HG03066 (cell line): ENCODE results near the gene RRP8.

Experiments used
- ATAC-seq: cut with Tn5 transposase; IDR thresholded peaks from one replicate; pipeline ENCODE4 v1.9.1; 2021; ENCODE audit warnings: low read depth; ENCODE audit not compliant: unreplicated experiment

The RRP8 gene

GRCh38 chr11:6572215-6572614 is 31.2 kb downstream of the RRP8 start:
- ATAC-seq = no peak

DNA sequence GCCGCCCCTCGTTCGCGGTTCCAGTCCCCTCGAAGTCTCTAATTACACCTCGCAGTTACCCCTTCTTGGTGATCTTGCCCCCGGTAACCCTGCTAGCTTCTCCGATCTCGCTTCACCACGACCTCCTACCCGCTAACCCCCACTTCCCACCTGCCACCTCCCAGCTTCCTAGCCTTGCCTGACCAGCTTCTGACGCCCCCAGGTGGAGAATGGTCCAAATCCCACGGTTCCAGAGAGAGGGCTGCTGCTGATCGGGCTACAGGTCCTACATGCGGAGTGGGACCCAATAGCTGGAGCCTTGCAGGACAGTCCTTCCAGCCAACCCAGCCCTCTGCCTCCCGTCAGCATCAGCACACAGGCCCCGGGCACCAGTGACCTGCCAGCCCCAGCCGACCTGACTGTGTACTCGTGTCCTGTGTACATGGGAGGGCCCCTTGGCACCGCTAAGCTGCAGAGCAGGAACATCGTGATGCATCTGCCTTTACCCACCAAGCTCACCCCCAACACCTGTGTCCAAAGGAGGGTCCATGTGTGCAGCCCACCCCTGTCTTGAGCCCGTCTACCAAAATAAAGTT is 31.9 kb downstream of the RRP8 start:
- ATAC-seq = no peak

DNA sequence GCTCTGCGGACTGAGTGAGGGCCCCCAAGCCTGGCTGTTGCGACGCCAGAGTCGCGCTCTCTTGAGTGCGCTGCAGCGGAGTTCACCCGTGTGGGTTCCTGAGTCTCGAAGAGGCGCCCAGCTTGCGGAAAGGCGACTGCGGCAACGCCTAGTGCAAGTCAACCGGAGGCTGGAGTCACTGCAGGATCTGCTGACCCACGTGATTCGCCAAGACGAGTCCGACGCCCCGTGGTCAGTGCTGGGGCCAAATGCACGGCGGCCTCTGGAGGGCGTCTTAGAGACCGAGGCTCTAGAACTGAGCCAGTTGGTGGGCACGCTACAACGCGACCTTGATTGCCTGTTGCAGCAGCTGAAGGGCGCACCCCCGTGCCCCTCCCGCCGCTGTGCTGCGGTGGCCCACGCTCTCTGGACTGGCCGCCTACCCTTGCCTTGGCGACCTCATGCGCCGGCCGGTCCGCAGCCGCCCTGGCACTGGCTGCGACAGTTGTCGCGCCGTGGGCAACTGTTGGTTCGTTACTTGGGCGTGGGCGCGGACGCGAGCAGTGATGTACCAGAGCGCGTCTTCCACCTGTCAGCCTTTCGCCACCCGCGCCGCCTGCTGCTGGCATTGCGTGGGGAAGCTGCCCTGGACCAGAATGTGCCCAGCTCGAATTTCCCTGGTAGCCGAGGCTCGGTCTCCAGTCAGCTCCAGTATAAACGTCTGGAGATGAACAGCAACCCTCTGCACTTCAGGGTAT is 32.6 kb downstream of the RRP8 start:
- ATAC-seq = no peak

- ATAC-seq = no peak
Observed at GRCh38 chr11:6569706-6570105, 33.7 kb downstream of the RRP8 start.

GRCh38 chr11:6568191-6568918 is 35.1 kb downstream of the RRP8 start:
- ATAC-seq = no peak

GRCh38 chr11:6567371-6567745 is 36.1 kb downstream of the RRP8 start:
- no peak for ATAC-seq

DNA sequence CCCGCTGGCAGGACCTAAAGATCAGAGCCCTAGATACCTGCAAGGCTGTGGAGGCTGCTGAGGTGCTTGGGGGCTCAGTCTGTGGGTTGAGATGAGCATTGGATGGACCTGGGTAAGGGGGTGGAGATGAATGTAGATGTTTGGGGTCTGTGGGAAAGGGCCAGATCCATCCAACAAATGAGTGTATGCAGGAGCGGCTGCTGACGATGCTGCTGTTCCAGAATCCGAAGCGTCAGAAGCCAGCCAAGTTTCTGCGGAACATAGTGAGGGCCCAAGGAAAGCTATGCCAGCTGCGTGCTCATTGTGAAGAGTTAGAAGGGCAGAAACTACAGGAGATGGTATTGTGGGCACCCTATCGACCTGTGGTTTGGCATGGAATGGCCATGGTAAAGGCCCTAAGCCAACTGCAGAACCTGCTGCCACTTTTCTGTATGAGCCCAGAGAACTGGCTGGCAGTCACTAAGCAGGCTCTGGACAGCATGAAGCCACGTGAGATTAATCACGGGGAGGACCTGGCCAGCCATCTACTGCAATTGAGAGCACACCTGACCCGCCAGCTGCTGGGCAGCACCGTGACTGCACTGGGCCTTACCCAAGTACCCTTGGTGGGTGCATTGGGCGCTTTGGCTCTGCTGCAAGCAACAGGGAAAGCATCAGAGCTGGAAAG is 36.6 kb downstream of the RRP8 start:
- no peak for ATAC-seq

DNA sequence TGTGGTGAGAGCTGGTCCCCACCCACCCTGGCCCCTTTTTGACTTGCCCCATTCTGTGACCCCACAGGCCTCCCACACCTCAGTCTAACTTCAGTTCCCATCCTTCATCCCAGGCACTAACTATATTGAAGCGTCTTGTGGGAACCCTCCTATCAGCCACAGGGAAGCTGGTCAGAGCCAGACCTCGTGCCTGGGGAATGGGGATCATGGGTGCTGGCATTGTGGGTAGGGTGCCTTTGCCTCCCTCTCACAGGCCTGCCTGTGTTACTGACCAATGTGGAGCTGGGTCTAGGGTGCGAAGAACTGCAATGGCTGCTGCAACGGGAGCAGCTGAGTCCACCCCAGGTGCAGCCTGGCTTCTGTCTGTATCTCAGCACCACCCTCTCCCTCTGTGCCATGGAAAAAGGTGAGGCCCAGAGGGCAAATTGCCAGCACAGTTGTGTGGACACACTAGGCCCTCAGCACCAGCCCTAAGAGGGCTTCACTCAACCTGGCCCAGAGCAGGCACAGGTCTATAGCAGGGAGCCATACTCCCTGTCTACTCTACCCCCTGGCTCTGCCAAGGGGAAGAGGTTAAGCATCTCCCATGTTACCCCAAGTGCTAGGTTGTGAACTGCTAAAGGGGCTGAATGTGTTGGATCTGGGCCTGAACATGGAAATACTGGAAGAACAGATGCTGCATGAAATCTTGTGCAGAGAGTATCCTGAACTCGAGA is 37.3 kb downstream of the RRP8 start:
- no peak for ATAC-seq

DNA sequence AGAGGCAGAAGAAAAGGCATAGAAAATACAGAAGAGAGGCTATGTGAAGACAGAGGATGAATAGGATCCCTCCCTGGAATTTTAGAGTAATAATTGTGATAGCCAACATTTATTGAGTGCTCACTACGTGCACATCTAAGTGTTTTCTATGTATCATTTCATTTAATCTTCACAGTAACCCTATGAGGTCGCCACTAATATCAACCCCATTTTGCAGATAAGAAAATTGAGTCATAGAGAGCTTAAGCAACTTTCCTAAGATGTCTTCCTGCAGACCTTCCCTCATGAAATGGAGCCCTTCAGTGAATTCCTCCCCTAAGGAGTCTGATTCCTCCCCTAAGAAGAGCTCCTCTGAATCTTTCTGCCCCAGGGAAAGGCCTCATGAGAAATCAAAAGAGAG is 38.1 kb downstream of the RRP8 start:
- no peak for ATAC-seq

GRCh38 chr11:6563667-6564066 is 39.7 kb downstream of the RRP8 start:
- ATAC-seq = no peak

DNA sequence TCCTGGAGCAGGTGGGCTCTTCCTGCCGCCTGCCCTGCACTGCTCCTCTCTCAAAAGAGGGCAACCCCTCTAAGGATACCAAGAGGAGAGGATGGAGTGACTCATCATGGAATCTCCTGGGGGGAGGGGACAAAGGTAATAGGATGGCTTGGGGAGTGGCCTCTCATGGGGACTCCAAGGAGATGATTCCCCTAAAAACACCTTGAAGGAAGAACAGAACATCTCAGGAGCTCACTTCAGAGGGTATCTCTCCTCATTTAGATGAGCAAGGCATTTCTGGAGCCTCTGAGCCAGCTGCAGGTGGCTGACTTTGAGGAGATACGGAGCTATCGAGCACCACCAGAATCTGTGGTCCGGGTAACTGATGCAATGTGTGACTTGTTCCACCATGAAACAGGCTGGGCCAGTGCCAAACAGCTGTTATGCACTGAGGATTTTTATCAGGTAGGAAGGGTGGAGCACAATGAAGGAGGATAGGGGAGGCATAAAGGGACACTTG is 40.2 kb downstream of the RRP8 start:
- no peak for ATAC-seq

GRCh38 chr11:6561288-6561687 is 42.1 kb downstream of the RRP8 start:
- ATAC-seq = no peak

- ATAC-seq = no peak
Observed at GRCh38 chr11:6559369-6559768, 44.0 kb downstream of the RRP8 start.

DNA sequence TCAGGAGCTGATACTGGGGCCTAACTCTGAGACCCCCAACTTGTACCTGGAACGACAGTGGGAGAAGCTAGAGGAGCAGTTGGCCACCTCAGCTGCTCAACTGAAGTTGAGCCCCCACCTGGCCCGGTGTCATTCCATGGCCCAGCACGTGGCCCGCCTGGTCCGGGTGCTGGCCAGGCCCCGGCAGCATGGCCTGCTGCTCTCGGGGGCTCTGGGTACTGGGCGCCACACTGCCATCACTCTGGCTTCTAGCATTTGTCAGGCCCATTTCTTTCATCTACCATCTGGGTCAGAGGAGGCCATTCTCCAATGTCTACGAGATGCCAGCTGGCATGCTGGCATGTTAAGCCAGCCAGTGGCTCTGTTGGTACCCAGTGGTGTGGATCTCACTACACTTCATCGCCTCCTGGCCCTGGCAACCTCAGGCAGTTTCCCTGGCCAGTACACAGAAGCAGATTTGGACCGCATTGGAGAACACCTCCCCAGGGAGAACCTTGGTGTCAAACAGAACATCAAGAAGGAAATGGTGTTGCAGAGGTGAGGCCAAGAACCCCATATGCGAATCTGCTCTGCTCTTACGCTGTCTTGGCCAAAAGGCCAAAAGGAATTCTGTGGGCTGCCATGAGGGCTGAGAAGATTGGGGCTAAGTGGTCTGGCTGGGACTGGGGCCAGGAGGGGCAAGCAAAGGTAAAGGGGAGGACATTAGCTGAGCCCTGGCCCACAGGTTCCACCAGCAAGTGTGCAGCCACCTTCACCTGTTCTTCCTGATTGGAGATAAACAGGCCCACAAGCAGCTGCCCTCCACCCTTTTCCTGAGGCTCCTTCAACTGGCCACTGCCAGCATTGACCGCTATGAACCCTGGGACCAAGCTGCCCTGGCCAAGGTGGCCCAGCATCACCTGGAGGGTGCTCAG is 45.4 kb downstream of the RRP8 start:
- no peak for ATAC-seq

GRCh38 chr11:6557063-6557462 is 46.4 kb downstream of the RRP8 start:
- no peak for ATAC-seq

GRCh38 chr11:6556139-6556949 is 47.1 kb downstream of the RRP8 start:
- no peak for ATAC-seq

DNA sequence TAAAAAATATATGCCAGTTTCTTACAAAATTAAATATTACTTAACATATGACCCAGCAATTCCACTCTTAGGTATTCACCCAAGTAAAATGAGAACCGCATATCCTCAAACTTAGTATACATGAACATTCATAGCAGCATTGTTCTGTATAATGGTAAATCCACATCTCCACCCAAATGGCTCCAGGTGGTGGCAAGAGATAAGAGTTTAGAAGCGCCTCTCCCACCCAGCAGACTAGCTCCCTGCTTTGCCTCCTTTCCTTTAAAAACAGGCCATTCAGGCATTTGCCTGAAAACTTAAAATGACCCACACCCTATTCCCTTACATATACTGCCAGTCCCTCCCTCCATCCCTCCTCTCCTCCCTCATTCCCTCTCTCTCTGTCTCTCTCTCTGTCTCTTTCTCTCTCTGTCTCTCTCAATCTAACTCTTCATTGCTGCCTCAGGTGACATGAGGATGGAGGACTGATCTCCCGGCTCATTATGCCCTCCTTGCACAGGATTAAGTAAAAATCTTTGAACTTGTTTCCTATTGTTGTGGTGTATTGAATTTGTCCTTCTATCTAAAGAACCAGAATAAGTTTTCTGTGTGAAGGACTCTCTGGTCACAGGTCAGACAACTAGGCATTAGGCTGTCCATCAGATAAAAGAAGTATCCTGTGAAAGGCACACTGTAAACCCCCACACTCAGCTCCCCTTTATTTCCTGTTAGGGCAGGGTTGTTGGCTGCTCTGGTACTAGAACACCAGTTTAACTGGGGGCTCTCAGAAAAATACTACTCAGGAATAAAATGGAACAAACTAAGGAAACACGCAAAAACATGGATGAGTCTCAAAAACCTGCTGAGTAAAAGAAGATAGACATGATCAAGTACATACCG is 48.3 kb downstream of the RRP8 start:
- no peak for ATAC-seq

DNA sequence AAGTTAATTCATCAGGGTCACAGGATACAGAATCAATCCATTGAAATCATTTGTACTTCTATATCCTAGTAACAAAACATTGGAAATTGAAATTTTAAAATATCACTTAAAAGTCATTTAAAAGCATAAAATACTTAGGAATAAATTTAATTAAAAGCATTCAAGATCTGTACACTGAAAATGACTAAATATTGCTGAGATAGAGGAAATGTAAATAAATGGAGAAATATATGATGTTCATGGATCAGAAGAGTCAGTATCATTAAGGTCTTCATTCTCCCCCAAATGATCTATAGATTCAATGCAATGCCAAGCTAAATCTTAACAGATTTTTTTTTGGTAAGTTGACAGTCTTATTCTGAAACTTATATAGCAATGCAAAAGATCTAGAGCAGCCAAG is 49.8 kb downstream of the RRP8 start:
- ATAC-seq = no peak
